Measurements from ENCODE around the gene WDR27.

Gene WDR27

GRCh38 chr6:169701954-169702839 lies at the start of gene WDR27, which contains the start of gene C6orf120:
TSS of gene WDR27 (minus strand) at chr6:169702029. CDS start at chr6:169689005, 13,024 bp downstream.
TSS of gene C6orf120 (plus strand) at chr6:169702126. CDS start at chr6:169702460, 334 bp downstream.
- peak; percentile 93 for DNase-seq (ENCODE audit: low spot score)

GRCh38 chr6:169746556-169746955 lies 44.7 kb upstream of the WDR27 start:
- no peak for DNase-seq (ENCODE audit: low spot score)

- no peak for DNase-seq (ENCODE audit: low spot score)
Measured at GRCh38 chr6:169745405-169745804, 43.6 kb upstream of the WDR27 start.

- no peak for DNase-seq (ENCODE audit: low spot score)
Measured at GRCh38 chr6:169741344-169741743, 39.5 kb upstream of the WDR27 start.

GRCh38 chr6:169738976-169739529 lies 37.2 kb upstream of the WDR27 start:
- no peak for DNase-seq (ENCODE audit: low spot score)

GRCh38 chr6:169738204-169738975 lies 36.6 kb upstream of the WDR27 start:
- no peak for DNase-seq (ENCODE audit: low spot score)

GRCh38 chr6:169729961-169730360 lies 28.1 kb upstream of the WDR27 start:
- DNase-seq (ENCODE audit: low spot score): no peak

- DNase-seq (ENCODE audit: low spot score): no peak
Measured at GRCh38 chr6:169726963-169727362, 25.1 kb upstream of the WDR27 start.

- DNase-seq (ENCODE audit: low spot score): no peak
Measured at GRCh38 chr6:169726049-169726400, 24.2 kb upstream of the WDR27 start.

GRCh38 chr6:169725125-169726048 lies 23.6 kb upstream of the WDR27 start:
- DNase-seq (ENCODE audit: low spot score): no peak

GRCh38 chr6:169724494-169725124 lies 22.8 kb upstream of the WDR27 start, which contains the start of gene PHF10:
TSS of gene PHF10 (minus strand) at chr6:169724500. CDS start at chr6:169723931, 569 bp downstream.
- DNase-seq (ENCODE audit: low spot score): peak; percentile 23

GRCh38 chr6:169723991-169724493 lies 22.2 kb upstream of the WDR27 start:
- peak; percentile 53 for DNase-seq (ENCODE audit: low spot score)

- DNase-seq (ENCODE audit: low spot score): peak; percentile 58
Measured at GRCh38 chr6:169723200-169723909, 21.5 kb upstream of the WDR27 start.

- DNase-seq (ENCODE audit: low spot score): no peak
Measured at GRCh38 chr6:169722362-169723199, 20.8 kb upstream of the WDR27 start.

GRCh38 chr6:169720207-169720855 lies 18.5 kb upstream of the WDR27 start:
- DNase-seq (ENCODE audit: low spot score): no peak

GRCh38 chr6:169719117-169719516 lies 17.3 kb upstream of the WDR27 start:
- DNase-seq (ENCODE audit: low spot score): no peak

GRCh38 chr6:169714595-169714994 lies 12.8 kb upstream of the WDR27 start:
- DNase-seq (ENCODE audit: low spot score): no peak

GRCh38 chr6:169714178-169714577 lies 12.3 kb upstream of the WDR27 start:
- DNase-seq (ENCODE audit: low spot score): no peak

GRCh38 chr6:169710009-169710408 lies 8.2 kb upstream of the WDR27 start:
- DNase-seq (ENCODE audit: low spot score): no peak
